DND-41 (cell line): Measurements from ENCODE around the gene C16orf95.

Source experiments
- ATAC-seq: fragments of 200-7000 bp; cut with Tn5 transposase; 3 replicates; pipeline ENCODE4 v1.9.1; 2021; ENCODE audit warnings: low read depth; ENCODE audit not compliant: insufficient read depth
- DNase-seq: peaks from one replicate; pipeline ENCODE4 v3.0.0-alpha.2; 2020
- H2AFZ ChIP-seq: 2 replicates; pipeline ENCODE4 v1.6.0; 2012; ENCODE audit warnings: low read depth, low read length
- H3K27ac ChIP-seq: 2 replicates; pipeline ENCODE4 v1.5.1; 2012; ENCODE audit warnings: low read length, inconsistent platforms
- H3K27me3 ChIP-seq: fragments of 200-600 bp; sonication (generic); 2 replicates; pipeline ENCODE4 v1.6.0; 2012; ENCODE audit warnings: low read length, mild to moderate bottlenecking, inconsistent platforms; ENCODE audit not compliant: insufficient read depth, poor library complexity
- H3K36me3 ChIP-seq: 2 replicates; pipeline ENCODE4 v1.5.1; 2012; ENCODE audit warnings: low read length, inconsistent platforms; ENCODE audit not compliant: insufficient read depth
- H3K4me1 ChIP-seq: 2 replicates; pipeline ENCODE4 v1.5.1; 2012; ENCODE audit warnings: mild to moderate bottlenecking, low read length; ENCODE audit not compliant: insufficient read depth
- H3K4me2 ChIP-seq: 2 replicates; pipeline ENCODE4 v1.6.0; 2012; ENCODE audit warnings: mild to moderate bottlenecking, moderate library complexity, low read length, inconsistent platforms; ENCODE audit not compliant: insufficient read depth
- H3K4me3 ChIP-seq, 2 experiments: fragments of 200-600 bp in 1 of 2; shearing (Covaris generic) in 1 of 2; 2 replicates each; pipeline ENCODE4 v1.5.1; 2012 to 2016; ENCODE audit warnings: inconsistent platforms in 2 of 2, low read length in 2 of 2, mild to moderate bottlenecking in 2 of 2, low read depth in 1 of 2, moderate library complexity in 1 of 2
- H3K79me2 ChIP-seq: 2 replicates; pipeline ENCODE4 v1.6.0; 2012; ENCODE audit warnings: low read length, inconsistent platforms; ENCODE audit not compliant: insufficient read depth
- H3K9ac ChIP-seq: 2 replicates; pipeline ENCODE4 v1.6.0; 2012; ENCODE audit warnings: low read depth, mild to moderate bottlenecking, inconsistent platforms, low read length, moderate library complexity
- H3K9me3 ChIP-seq: 2 replicates; pipeline ENCODE4 v1.5.1; 2012; ENCODE audit warnings: low read length, moderate library complexity, mild to moderate bottlenecking, inconsistent platforms; ENCODE audit not compliant: insufficient read depth, severe bottlenecking
- H4K20me1 ChIP-seq: 2 replicates; pipeline ENCODE4 v1.6.0; 2012; ENCODE audit warnings: low read length; ENCODE audit not compliant: insufficient read depth
- CTCF ChIP-seq: IDR thresholded peaks from 2 replicates; pipeline ENCODE4 v1.5.1; 2012; ENCODE audit warnings: borderline replicate concordance, low read length, moderate library complexity, mild to moderate bottlenecking; ENCODE audit not compliant: poor library complexity, severe bottlenecking; ENCODE audit errors: extremely low read depth
- EZH2 ChIP-seq: IDR thresholded peaks from 3 replicates; pipeline ENCODE4 v1.6.1; 2012; ENCODE audit warnings: borderline replicate concordance, low read depth, mild to moderate bottlenecking, moderate library complexity, low read length, inconsistent platforms; ENCODE audit not compliant: severe bottlenecking

C16orf95 gene

GRCh38 chr16:87327798-87328495, 10.8 kb upstream of the C16orf95 start:
- no peaks in the 10 kb centered on the region for H3K4me1 ChIP-seq
- H3K27me3 ChIP-seq, result no peaks in the 10 kb centered on the region
- ATAC-seq (no peak), DNase-seq (no peak)
- no peak for TF ChIP-seq CTCF
- TF ChIP-seq EZH2, result no peak
- no peaks in the 10 kb centered on the region for H3K9me3 ChIP-seq
- H3K4me2 ChIP-seq, result no peak overlapping the region
- H3K27ac ChIP-seq, result no peak overlapping the region
- H3K79me2 ChIP-seq, result peaks cover 5% of the 10 kb centered on the region; the same call in 1 of the 2 replicates
- H4K20me1 ChIP-seq, result peaks cover 33% of the 10 kb centered on the region
- no peak overlapping the region for H3K9ac ChIP-seq
- H3K36me3 ChIP-seq, result peaks cover 54% of the 10 kb centered on the region
- H2AFZ ChIP-seq, result no peak overlapping the region
- H3K4me3 ChIP-seq, result no peak overlapping the region

- Histone ChIP-seq H2AFZ (no peak overlapping the region), H4K20me1 (peaks cover 23% of the 10 kb centered on the region), H3K9ac (no peak overlapping the region), H3K9me3 (no peaks in the 10 kb centered on the region), H3K27ac (no peak overlapping the region), H3K79me2 (0 out of 2 replicates have a peak, but pooled peaks cover 2% of the 10 kb centered on the region), H3K4me1 (no peaks in the 10 kb centered on the region), H3K36me3 (peaks cover 37% of the 10 kb centered on the region), H3K27me3 (no peaks in the 10 kb centered on the region), H3K4me3 (no peak overlapping the region), H3K4me2 (no peak overlapping the region)
- TF ChIP-seq CTCF, result no peak
- TF ChIP-seq EZH2, result no peak
- ATAC-seq, result no peak
- no peak for DNase-seq
Observed at GRCh38 chr16:87326151-87326571, 9.0 kb upstream of the C16orf95 start.

GRCh38 chr16:87325423-87325858, 8.2 kb upstream of the C16orf95 start:
- no peaks in the 10 kb centered on the region for H3K9me3 ChIP-seq
- no peaks in the 10 kb centered on the region for H3K27me3 ChIP-seq
- H4K20me1 ChIP-seq, result peaks cover 21% of the 10 kb centered on the region
- H3K4me2 ChIP-seq, result no peak overlapping the region
- H3K4me3 ChIP-seq, result no peak overlapping the region
- no peak overlapping the region for H3K9ac ChIP-seq
- no peak for ATAC-seq
- H3K4me1 ChIP-seq, result no peaks in the 10 kb centered on the region
- peaks cover 29% of the 10 kb centered on the region for H3K36me3 ChIP-seq
- DNase-seq, result no peak
- no peak overlapping the region for H3K27ac ChIP-seq
- H2AFZ ChIP-seq, result no peak overlapping the region
- H3K79me2 ChIP-seq, result 0 out of 2 replicates have a peak, but pooled peaks cover 2% of the 10 kb centered on the region
- TF ChIP-seq EZH2 (no peak), CTCF (no peak)
